BE2C (cell line): ENCODE measurements around the gene RUSF1.
A peak's percentile ranks its signal among the peaks of the same experiment; 100 is the strongest.

ENCODE experiments used
- DNase-seq: peaks from one replicate; pipeline ENCODE4 v3.0.0-alpha.2; 2020
- H3K27me3 ChIP-seq: fragments of 250-450 bp; sonication (Bioruptor Pico); 2 replicates; pipeline ENCODE4 v1.5.1; 2020; ENCODE audit warnings: mild to moderate bottlenecking
- H3K36me3 ChIP-seq: fragments of 250-450 bp; sonication (Bioruptor Pico); 2 replicates; pipeline ENCODE4 v1.5.1; 2020; ENCODE audit warnings: mild to moderate bottlenecking
- H3K4me1 ChIP-seq: fragments of 250-450 bp; sonication (Bioruptor Pico); 2 replicates; pipeline ENCODE4 v1.5.1; 2020
- H3K4me3 ChIP-seq: 2 replicates; pipeline ENCODE4 v1.5.1; 2011; ENCODE audit warnings: low read depth, low read length
- H3K9me3 ChIP-seq: fragments of 250-450 bp; sonication (Bioruptor Pico); 2 replicates; pipeline ENCODE4 v1.5.1; 2020
- CTCF ChIP-seq: IDR thresholded peaks from 2 replicates; pipeline ENCODE4 v1.5.1; 2012; ENCODE audit warnings: mild to moderate bottlenecking, low read depth, low read length

The RUSF1 gene

GRCh38 chr16:31459687-31460581, 48.3 kb downstream of the RUSF1 start:
- Histone ChIP-seq H3K4me3 (peak overlapping the region; percentile 97), H3K27me3 (no peaks in the 10 kb centered on the region), H3K36me3 (no peaks in the 10 kb centered on the region), H3K4me1 (peaks cover 8% of the 10 kb centered on the region), H3K9me3 (no peaks in the 10 kb centered on the region)
- no peak for TF ChIP-seq CTCF
- peak; percentile 100 for DNase-seq

- peak; percentile 98 for DNase-seq
- TF ChIP-seq CTCF, result peak; percentile 55
- no peaks in the 10 kb centered on the region for H3K36me3 ChIP-seq
- H3K9me3 ChIP-seq, result no peaks in the 10 kb centered on the region
- H3K4me1 ChIP-seq, result peaks cover 8% of the 10 kb centered on the region
- no peaks in the 10 kb centered on the region for H3K27me3 ChIP-seq
- H3K4me3 ChIP-seq, result peak within 1 kb of the TSS; percentile 97
These were observed 49.1 kb downstream of the RUSF1 start, which contains the start of gene ARMC5 for GRCh38 chr16:31458844-31459686. ARMC5 (plus strand) TSS chr16:31459501; CDS start chr16:31459525, 24 bp downstream.

- peaks cover 8% of the 10 kb centered on the region for H3K4me1 ChIP-seq
- H3K9me3 ChIP-seq, result no peaks in the 10 kb centered on the region
- no peaks in the 10 kb centered on the region for H3K36me3 ChIP-seq
- no peak for TF ChIP-seq CTCF
- H3K27me3 ChIP-seq, result no peaks in the 10 kb centered on the region
- DNase-seq, result peak; percentile 43
- peak overlapping the region; percentile 97 for H3K4me3 ChIP-seq
These were observed 49.9 kb downstream of the RUSF1 start for GRCh38 chr16:31458073-31458843.

DNA sequence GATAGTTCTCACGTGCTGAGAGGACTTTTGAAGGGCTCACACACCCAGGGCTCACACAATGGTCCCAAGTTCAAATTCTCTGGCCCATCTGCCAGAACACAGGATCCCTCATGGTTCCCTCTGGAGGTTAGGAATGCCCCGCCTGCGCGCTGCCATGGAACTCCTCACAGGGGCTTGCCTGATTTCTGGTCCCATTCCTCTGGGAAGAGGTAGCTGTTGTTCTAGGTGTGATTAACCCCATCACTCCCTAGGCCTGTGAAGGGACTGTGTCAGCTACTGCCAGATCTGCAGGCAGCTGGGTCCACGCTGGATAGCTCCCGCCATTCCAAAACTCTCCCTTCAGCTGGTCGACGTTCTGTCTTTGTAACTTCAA, 51.2 kb downstream of the RUSF1 start:
- no peak for DNase-seq
- Histone ChIP-seq H3K36me3 (no peaks in the 10 kb centered on the region), H3K9me3 (no peaks in the 10 kb centered on the region), H3K4me1 (peaks cover 8% of the 10 kb centered on the region), H3K4me3 (no peak overlapping the region), H3K27me3 (no peaks in the 10 kb centered on the region)
- TF ChIP-seq CTCF, result no peak

GRCh38 chr16:31455601-31456314, 52.4 kb downstream of the RUSF1 start:
- no peaks in the 10 kb centered on the region for H3K9me3 ChIP-seq
- peak overlapping the region; percentile 27; the same call in 1 of the 2 replicates for H3K4me3 ChIP-seq
- peak; percentile 57 for TF ChIP-seq CTCF
- no peaks in the 10 kb centered on the region for H3K27me3 ChIP-seq
- peaks cover 14% of the 10 kb centered on the region for H3K4me1 ChIP-seq
- DNase-seq, result peak; percentile 53
- H3K36me3 ChIP-seq, result no peaks in the 10 kb centered on the region
